ENCODE data around the gene CPOX. TPM values are rescaled to one million over a fixed set of nuclear protein-coding genes. Genes with fewer than 3 reads are reported as not detected.

CPOX gene
- total RNA-seq, 4 donors from 2014 or later: 19.0 to 36.4 (median 23.4) TPM

GRCh38 chr3:98612587-98612986, 19.2 kb upstream of the CPOX start:
- no peak overlapping the region for H3K4me3 ChIP-seq
- no peaks in the 10 kb centered on the region for H3K36me3 ChIP-seq
- WGBS, 2 donors: 81 to 85% methylated on average over 5 of the region's 5 CpGs
- H3K27ac ChIP-seq: no peak overlapping the region
- no peaks in the 10 kb centered on the region for H3K27me3 ChIP-seq
- no peaks in the 10 kb centered on the region for H3K9me3 ChIP-seq
- TF ChIP-seq EP300 (IDR thresholded peaks at IDR 0.05): no peak
- no peak for TF ChIP-seq POLR2A (IDR thresholded peaks at IDR 0.05)
- TF ChIP-seq CTCF (IDR thresholded peaks at IDR 0.05): no peak
- DNase-seq (ENCODE audit: low spot score in 2 of 2): no peak
- H3K4me1 ChIP-seq: peaks cover 0 to 9% (median 0%) of the 10 kb centered on the region in 4 donors

GRCh38 chr3:98608029-98608428, 14.6 kb upstream of the CPOX start:
- WGBS, 2 donors: 74 to 93% methylated on average over 2 of the region's 2 CpGs
- Histone ChIP-seq H3K9me3 (no peaks in the 10 kb centered on the region), H3K27ac (no peak overlapping the region), H3K4me1 (no peaks in the 10 kb centered on the region), H3K27me3 (no peaks in the 10 kb centered on the region), H3K4me3 (no peak overlapping the region), H3K36me3 (no peaks in the 10 kb centered on the region)
- no peak for DNase-seq (ENCODE audit: low spot score in 2 of 2)
- TF ChIP-seq CTCF (IDR thresholded peaks at IDR 0.05): no peak
- TF ChIP-seq EP300 (IDR thresholded peaks at IDR 0.05): no peak
- TF ChIP-seq POLR2A (IDR thresholded peaks at IDR 0.05): no peak

- Histone ChIP-seq H3K36me3 (no peaks in the 10 kb centered on the region), H3K4me1 (peaks cover 0 to 5% (median 0%) of the 10 kb centered on the region in 4 donors), H3K27me3 (no peaks in the 10 kb centered on the region), H3K9me3 (no peaks in the 10 kb centered on the region), H3K27ac (no peak overlapping the region), H3K4me3 (no peak overlapping the region)
- TF ChIP-seq EP300 (IDR thresholded peaks at IDR 0.05): no peak
- TF ChIP-seq POLR2A (IDR thresholded peaks at IDR 0.05): no peak
- no peak for TF ChIP-seq CTCF (IDR thresholded peaks at IDR 0.05)
- DNase-seq (ENCODE audit: low spot score in 2 of 2): no peak
Observed at GRCh38 chr3:98603580-98603979, 10.2 kb upstream of the CPOX start.

GRCh38 chr3:98602078-98602678, 8.8 kb upstream of the CPOX start:
- TF ChIP-seq CTCF (IDR thresholded peaks at IDR 0.05) (peak; percentile 48 to 76 (median 65)), EP300 (IDR thresholded peaks at IDR 0.05) (no peak), POLR2A (IDR thresholded peaks at IDR 0.05) (no peak)

GRCh38 chr3:98601180-98601579, 7.8 kb upstream of the CPOX start:
- peaks cover 0 to 5% (median 0%) of the 10 kb centered on the region in 4 donors for H3K4me1 ChIP-seq
- WGBS, 2 donors: 55 to 65% methylated on average over 2 of the region's 2 CpGs
- no peak for DNase-seq (ENCODE audit: low spot score in 2 of 2)
- H3K27ac ChIP-seq: peak overlapping the region in 1 of 4 donors; percentile 15
- H3K9me3 ChIP-seq: no peaks in the 10 kb centered on the region
- H3K27me3 ChIP-seq: no peaks in the 10 kb centered on the region
- TF ChIP-seq CTCF (IDR thresholded peaks at IDR 0.05) (no peak), POLR2A (IDR thresholded peaks at IDR 0.05) (no peak)
- H3K4me3 ChIP-seq: no peak overlapping the region
- H3K36me3 ChIP-seq: no peaks in the 10 kb centered on the region

More at GRCh38 chr3:98602078-98602678, 8.8 kb upstream of the CPOX start:
- 1 to 9% methylated on average over 4 of the region's 4 CpGs for WGBS, 2 donors
- peak in 1 of 2 donors; percentile 55 for DNase-seq (ENCODE audit: low spot score in 2 of 2)
- no peak overlapping the region for H3K4me3 ChIP-seq
- no peaks in the 10 kb centered on the region for H3K36me3 ChIP-seq
- H3K27ac ChIP-seq: no peak overlapping the region
- no peaks in the 10 kb centered on the region for H3K9me3 ChIP-seq
- no peaks in the 10 kb centered on the region for H3K27me3 ChIP-seq
- peaks cover 0 to 5% (median 0%) of the 10 kb centered on the region in 4 donors for H3K4me1 ChIP-seq

Measured in tibial nerve (tissue), 4 donors.